ENCODE results near the gene EMC10. TPM values are rescaled to one million over a fixed set of nuclear protein-coding genes. Genes with fewer than 3 reads are reported as not detected.

EMC10 gene
- total RNA-seq, 1 experiment from 2014 or later: 61.3 TPM

DNA sequence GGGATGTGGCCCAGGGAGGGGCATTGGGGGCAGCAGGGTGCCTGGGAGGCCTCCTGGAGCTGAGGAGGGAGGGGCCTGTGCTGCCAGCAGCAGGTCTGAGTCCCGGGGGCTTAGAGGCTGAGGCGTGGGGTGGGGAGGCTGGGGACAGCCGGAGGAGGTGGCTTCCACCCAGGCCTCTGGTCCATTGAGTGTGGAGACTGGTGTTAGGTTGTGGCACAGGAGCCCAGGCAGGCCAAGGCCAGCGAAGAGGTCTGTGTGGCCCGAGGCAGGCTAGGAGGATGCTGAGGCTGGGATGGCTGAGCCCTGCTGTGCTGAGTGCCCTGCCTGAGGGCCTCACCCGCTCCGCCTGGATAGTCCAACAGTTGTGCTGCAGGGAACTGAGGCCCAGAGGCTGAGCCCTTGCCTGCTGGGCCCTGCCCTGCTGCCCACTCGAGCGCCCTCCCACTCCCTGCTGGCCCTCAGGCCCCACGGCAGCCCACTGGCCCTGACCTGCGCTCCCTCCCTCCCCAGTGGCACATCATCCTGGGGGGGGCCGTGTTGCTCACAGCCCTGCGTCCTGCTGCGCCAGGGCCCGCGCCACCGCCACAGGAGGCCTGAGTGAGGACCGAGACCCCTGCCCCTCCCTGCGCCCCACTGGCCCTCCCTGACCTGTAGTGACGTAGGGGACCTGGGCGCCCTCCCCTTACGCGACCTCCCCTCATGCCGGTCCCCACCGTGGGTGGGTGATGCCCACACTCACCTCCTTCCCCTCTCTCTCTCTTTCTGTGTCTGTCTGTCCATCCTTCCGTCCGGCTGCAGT lies 5.2 kb downstream of the EMC10 start:
- POLR2A ChIA-PET: no interaction called here
- no TSS peak for BruUV-seq (replicated peaks)
- H3K4me1 Mint-ChIP-seq (ENCODE audit: insufficient read depth, unreplicated experiment): peaks cover 7% of the 10 kb centered on the region
- CTCF ChIA-PET: no interaction called here
- H3K36me3 Mint-ChIP-seq (ENCODE audit: insufficient read depth, unreplicated experiment): peaks cover 39% of the 10 kb centered on the region
- no peak for DNase-seq (ENCODE audit: unreplicated experiment)
- peak overlapping the region; percentile 80 for H3K27ac Mint-ChIP-seq (ENCODE audit: low read depth, unreplicated experiment)
- intact Hi-C loops (cut with micrococcal nuclease): no loop called here
- no peak overlapping the region for H3K4me3 Mint-ChIP-seq (ENCODE audit: unreplicated experiment)
- no peaks in the 10 kb centered on the region for H3K27me3 Mint-ChIP-seq (ENCODE audit: insufficient read depth, unreplicated experiment)
- H3K9me3 Mint-ChIP-seq (ENCODE audit: unreplicated experiment): no peaks in the 10 kb centered on the region
- no peak for TF ChIP-seq CTCF (IDR thresholded peaks at IDR 0.05; ENCODE audit: unreplicated experiment)

DNA sequence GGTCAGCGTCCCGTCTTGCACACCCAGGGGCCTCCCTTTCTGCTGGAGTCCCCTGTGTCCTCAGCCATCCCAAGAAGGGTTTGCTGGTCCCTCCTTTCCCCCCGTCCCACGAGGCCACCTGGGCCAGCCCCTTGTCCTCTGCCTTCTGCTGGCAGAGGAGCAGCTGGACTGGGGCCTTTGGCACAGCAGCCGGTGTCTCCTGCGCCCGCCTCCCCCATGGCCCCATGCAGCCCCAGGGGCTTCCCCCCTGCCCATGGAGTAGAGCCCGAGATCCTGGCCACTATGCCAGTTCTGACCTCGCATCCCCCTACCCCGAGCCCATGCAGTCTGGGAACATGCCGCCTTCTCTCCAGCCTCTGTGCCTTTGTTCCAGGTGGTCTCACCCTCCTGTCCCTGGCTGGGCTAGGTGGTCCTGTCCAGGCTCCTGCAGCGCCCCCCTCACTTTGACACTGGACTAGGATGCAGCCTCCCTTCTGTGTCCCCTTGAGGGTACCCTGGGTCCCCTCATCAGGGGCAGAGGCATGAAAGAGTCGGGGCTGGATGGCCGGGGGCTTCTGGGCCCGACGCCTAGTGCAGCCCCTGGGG lies 6.1 kb downstream of the EMC10 start:
- BruUV-seq (replicated peaks): no TSS peak
- intact Hi-C loops (cut with micrococcal nuclease): no loop called here
- H3K27ac Mint-ChIP-seq (ENCODE audit: low read depth, unreplicated experiment): no peak overlapping the region
- peaks cover 4% of the 10 kb centered on the region for H3K4me1 Mint-ChIP-seq (ENCODE audit: insufficient read depth, unreplicated experiment)
- POLR2A ChIA-PET: no interaction called here
- CTCF ChIA-PET: no interaction called here
- H3K27me3 Mint-ChIP-seq (ENCODE audit: insufficient read depth, unreplicated experiment): peaks cover 3% of the 10 kb centered on the region
- H3K36me3 Mint-ChIP-seq (ENCODE audit: insufficient read depth, unreplicated experiment): peaks cover 34% of the 10 kb centered on the region
- H3K9me3 Mint-ChIP-seq (ENCODE audit: unreplicated experiment): no peaks in the 10 kb centered on the region
- no peak for TF ChIP-seq CTCF (IDR thresholded peaks at IDR 0.05; ENCODE audit: unreplicated experiment)
- no peak overlapping the region for H3K4me3 Mint-ChIP-seq (ENCODE audit: unreplicated experiment)
- DNase-seq (ENCODE audit: unreplicated experiment): no peak

GRCh38 chr19:50482916-50483315 lies 6.6 kb downstream of the EMC10 start:
- Mint-ChIP-seq H3K36me3 (ENCODE audit: insufficient read depth, unreplicated experiment) (peaks cover 34% of the 10 kb centered on the region), H3K27ac (ENCODE audit: low read depth, unreplicated experiment) (no peak overlapping the region), H3K4me1 (ENCODE audit: insufficient read depth, unreplicated experiment) (no peaks in the 10 kb centered on the region), H3K27me3 (ENCODE audit: insufficient read depth, unreplicated experiment) (peaks cover 8% of the 10 kb centered on the region), H3K9me3 (ENCODE audit: unreplicated experiment) (no peaks in the 10 kb centered on the region), H3K4me3 (ENCODE audit: unreplicated experiment) (no peak overlapping the region)
- DNase-seq (ENCODE audit: unreplicated experiment): no peak
- TSS peak; percentile 63 for BruUV-seq (replicated peaks)
- POLR2A ChIA-PET: no interaction called here
- CTCF ChIA-PET: interaction anchor here (0.6 kb wide), 1 partner anchor 117 kb away, joined by 3 read pairs; no protein-coding TSS in a partner anchor
- intact Hi-C loops (cut with micrococcal nuclease): no loop called here
- no peak for TF ChIP-seq CTCF (IDR thresholded peaks at IDR 0.05; ENCODE audit: unreplicated experiment)

GRCh38 chr19:50485284-50485955 lies 9.1 kb downstream of the EMC10 start:
- no peak for TF ChIP-seq CTCF (IDR thresholded peaks at IDR 0.05; ENCODE audit: unreplicated experiment)
- Mint-ChIP-seq H3K27ac (ENCODE audit: low read depth, unreplicated experiment) (no peak overlapping the region), H3K4me3 (ENCODE audit: unreplicated experiment) (no peak overlapping the region), H3K9me3 (ENCODE audit: unreplicated experiment) (peaks cover 9% of the 10 kb centered on the region), H3K36me3 (ENCODE audit: insufficient read depth, unreplicated experiment) (peaks cover 15% of the 10 kb centered on the region), H3K4me1 (ENCODE audit: insufficient read depth, unreplicated experiment) (no peaks in the 10 kb centered on the region), H3K27me3 (ENCODE audit: insufficient read depth, unreplicated experiment) (peaks cover 11% of the 10 kb centered on the region)
- POLR2A ChIA-PET: interaction anchor here (0.6 kb wide), 1 partner anchor 25 kb away, joined by 3 read pairs; no protein-coding TSS in a partner anchor
- CTCF ChIA-PET: no interaction called here
- intact Hi-C loops (cut with micrococcal nuclease): no loop called here
- no peak for DNase-seq (ENCODE audit: unreplicated experiment)
- no TSS peak for BruUV-seq (replicated peaks)
